ENCODE measurements around the gene SMYD3. TPM values are rescaled to one million over a fixed set of nuclear protein-coding genes. Genes with fewer than 3 reads are reported as not detected.

SMYD3 gene
- total RNA-seq, 4 donors from 2014 or later: 33.7 to 105 (median 51.4) TPM

DNA sequence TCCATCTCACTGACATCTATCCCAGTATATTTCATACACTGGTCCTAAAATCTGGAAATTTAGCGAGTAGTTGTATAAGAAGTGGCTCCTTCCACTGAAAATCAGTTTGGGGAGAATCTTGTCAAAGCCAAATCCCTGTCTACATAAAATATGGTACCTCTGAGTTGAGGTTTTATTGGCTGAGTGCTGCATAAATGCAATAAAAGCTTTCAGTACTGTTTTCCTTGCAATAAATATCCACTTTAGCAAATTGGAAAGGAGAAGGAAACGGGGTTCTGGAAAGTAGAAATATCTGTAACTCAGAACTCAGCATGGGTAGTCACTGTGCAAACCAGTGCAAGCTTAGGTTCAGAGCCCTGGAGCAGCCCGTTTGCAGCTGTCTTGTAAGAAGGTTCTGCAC lies 580.2 kb downstream of the SMYD3 start:
- H3K9me3 ChIP-seq: no peaks in the 10 kb centered on the region
- H3K27me3 ChIP-seq: no peaks in the 10 kb centered on the region

DNA sequence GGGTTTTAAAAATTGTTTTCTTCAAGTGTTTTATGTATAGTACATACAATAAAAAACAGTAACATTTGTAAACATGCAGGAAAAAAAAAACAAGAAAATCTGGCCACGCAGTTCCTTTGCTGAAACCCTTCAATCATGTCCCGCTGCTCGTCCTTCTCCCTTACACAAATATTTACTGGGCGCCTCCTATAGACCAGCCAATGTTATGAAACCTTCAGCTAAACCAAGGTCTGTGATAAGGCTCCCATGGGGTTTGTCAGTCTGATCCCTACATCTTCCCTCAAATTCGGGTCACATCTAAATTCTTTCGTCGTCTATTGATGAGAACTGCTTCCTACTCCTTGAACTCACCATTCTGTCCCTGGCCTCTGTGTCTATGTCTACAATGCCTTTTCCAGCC lies 583.9 kb downstream of the SMYD3 start:
- Histone ChIP-seq H3K4me3 (replicated peaks in 1 of 3) (no peak overlapping the region), H3K27ac (no peak overlapping the region), H3K9me3 (no peaks in the 10 kb centered on the region), H3K36me3 (no peaks in the 10 kb centered on the region), H3K4me1 (no peaks in the 10 kb centered on the region), H3K27me3 (no peaks in the 10 kb centered on the region)
- DNase-seq: no peak
- WGBS, 2 donors: 89 to 93% methylated on average over 7 of the region's 7 CpGs
- TF ChIP-seq, protein P1, sequence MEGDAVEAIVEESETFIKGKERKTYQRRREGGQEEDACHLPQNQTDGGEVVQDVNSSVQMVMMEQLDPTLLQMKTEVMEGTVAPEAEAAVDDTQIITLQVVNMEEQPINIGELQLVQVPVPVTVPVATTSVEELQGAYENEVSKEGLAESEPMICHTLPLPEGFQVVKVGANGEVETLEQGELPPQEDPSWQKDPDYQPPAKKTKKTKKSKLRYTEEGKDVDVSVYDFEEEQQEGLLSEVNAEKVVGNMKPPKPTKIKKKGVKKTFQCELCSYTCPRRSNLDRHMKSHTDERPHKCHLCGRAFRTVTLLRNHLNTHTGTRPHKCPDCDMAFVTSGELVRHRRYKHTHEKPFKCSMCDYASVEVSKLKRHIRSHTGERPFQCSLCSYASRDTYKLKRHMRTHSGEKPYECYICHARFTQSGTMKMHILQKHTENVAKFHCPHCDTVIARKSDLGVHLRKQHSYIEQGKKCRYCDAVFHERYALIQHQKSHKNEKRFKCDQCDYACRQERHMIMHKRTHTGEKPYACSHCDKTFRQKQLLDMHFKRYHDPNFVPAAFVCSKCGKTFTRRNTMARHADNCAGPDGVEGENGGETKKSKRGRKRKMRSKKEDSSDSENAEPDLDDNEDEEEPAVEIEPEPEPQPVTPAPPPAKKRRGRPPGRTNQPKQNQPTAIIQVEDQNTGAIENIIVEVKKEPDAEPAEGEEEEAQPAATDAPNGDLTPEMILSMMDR (IDR thresholded peaks at IDR 0.05): no peak
- TF ChIP-seq POLR2A (IDR thresholded peaks at IDR 0.05): no peak
- intact Hi-C loops (cut with DNase I): no loop called here

More for the DNA sequence above, 580.2 kb downstream of the SMYD3 start:
- Histone ChIP-seq H3K27ac (no peak overlapping the region), H3K36me3 (no peaks in the 10 kb centered on the region), H3K4me3 (replicated peaks in 1 of 3) (no peak overlapping the region), H3K4me1 (no peaks in the 10 kb centered on the region)
- 82 to 94% methylated on average over 3 of the region's 3 CpGs for WGBS, 2 donors
- no peak for TF ChIP-seq POLR2A (IDR thresholded peaks at IDR 0.05)
- TF ChIP-seq, protein P1 (IDR thresholded peaks at IDR 0.05): no peak
- DNase-seq: no peak
- intact Hi-C loops (cut with DNase I): no loop called here

DNA sequence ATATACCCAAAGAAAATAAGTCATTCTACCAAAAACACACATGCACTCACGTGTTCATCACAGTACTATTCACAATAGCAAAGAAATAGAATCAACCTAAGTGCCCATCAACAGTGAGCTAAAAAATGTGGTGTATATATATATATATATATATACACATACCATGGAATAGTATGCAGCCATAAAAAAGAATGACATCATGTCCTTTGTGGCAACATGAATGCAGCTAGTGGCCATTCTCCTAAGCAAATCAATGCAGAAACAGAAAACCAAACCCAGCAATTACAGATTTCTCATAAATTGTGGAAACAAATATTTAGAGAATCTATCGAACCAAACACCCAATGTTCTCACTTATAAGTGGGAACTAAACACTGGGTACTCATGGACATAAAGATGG lies 585.7 kb downstream of the SMYD3 start:
- H3K9me3 ChIP-seq: no peaks in the 10 kb centered on the region
- no peaks in the 10 kb centered on the region for H3K4me1 ChIP-seq
- no peaks in the 10 kb centered on the region for H3K36me3 ChIP-seq
- no peak for DNase-seq
- no peaks in the 10 kb centered on the region for H3K27me3 ChIP-seq
- H3K4me3 ChIP-seq (replicated peaks in 1 of 3): no peak overlapping the region
- H3K27ac ChIP-seq: no peak overlapping the region
- WGBS, 2 donors: 96 to 98% methylated on average over 2 of the region's 2 CpGs
- intact Hi-C loops (cut with DNase I): no loop called here
- TF ChIP-seq, protein P1 (IDR thresholded peaks at IDR 0.05): no peak
- TF ChIP-seq POLR2A (IDR thresholded peaks at IDR 0.05): no peak

DNA sequence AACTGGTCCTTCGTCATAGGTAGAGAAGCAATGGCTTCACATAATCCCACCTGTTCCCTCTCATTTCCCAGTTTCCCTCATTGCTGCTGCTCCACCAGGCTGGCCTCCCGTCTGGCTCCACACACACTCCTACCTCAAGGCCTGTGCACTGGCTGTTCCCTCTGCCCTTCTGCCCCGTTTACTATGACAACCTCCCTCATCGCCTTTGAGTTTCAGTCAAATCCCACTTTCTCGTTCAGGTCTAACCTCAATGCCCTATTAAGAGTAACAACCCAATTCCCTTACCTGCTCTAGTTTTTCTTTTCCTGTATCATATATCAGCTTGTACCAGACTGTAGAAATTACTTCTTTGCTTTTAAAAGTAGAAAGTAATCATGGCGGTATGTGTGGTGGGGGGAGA lies 589.7 kb downstream of the SMYD3 start:
- intact Hi-C loops (cut with DNase I): no loop called here
- Histone ChIP-seq H3K27me3 (no peaks in the 10 kb centered on the region), H3K4me1 (no peaks in the 10 kb centered on the region), H3K4me3 (replicated peaks in 1 of 3) (no peak overlapping the region), H3K36me3 (peaks cover 0 to 5% of the 10 kb centered on the region in 2 donors), H3K27ac (no peak overlapping the region), H3K9me3 (no peaks in the 10 kb centered on the region)
- DNase-seq: no peak
- TF ChIP-seq POLR2A (IDR thresholded peaks at IDR 0.05): no peak
- TF ChIP-seq, protein P1 (IDR thresholded peaks at IDR 0.05): no peak
- WGBS, 2 donors: 80% methylated on average over 6 of the region's 6 CpGs

DNA sequence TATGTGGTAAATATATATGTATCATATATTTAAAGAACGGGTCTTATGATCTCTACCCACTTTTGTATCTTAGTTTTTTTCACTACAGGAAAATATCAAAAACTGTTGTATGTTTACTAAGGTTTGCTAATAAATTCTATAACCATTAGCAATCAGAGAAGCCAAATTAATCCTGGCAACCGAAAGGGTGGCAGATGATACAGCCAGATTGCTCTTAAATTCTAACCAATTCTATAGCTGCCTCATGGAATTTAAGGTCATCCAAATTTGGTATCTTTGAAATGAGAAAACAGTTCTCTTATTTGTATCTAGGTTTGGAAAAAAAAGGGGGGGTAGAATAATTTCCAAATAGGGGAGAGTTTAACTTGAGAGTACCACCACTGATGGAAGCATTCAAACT lies 591.2 kb downstream of the SMYD3 start:
- 96% methylated on average over 2 of the region's 2 CpGs for WGBS, 2 donors
- intact Hi-C loops (cut with DNase I): no loop called here
- TF ChIP-seq POLR2A (IDR thresholded peaks at IDR 0.05): no peak
- TF ChIP-seq, protein P1 (IDR thresholded peaks at IDR 0.05): no peak

More for the DNA sequence above, 591.2 kb downstream of the SMYD3 start:
- no peak for DNase-seq
- Histone ChIP-seq H3K4me1 (no peaks in the 10 kb centered on the region), H3K9me3 (no peaks in the 10 kb centered on the region), H3K27ac (no peak overlapping the region), H3K36me3 (peaks cover 0 to 5% of the 10 kb centered on the region in 2 donors), H3K4me3 (replicated peaks in 1 of 3) (no peak overlapping the region), H3K27me3 (no peaks in the 10 kb centered on the region)
